ENCODE data around the gene CCHCR1.
"Not testable (repeated sequence)": the region's sequence is repeated elsewhere in the genome, so short reads cannot be mapped to it uniquely, and the experiment has no call there.

Gene CCHCR1

DNA sequence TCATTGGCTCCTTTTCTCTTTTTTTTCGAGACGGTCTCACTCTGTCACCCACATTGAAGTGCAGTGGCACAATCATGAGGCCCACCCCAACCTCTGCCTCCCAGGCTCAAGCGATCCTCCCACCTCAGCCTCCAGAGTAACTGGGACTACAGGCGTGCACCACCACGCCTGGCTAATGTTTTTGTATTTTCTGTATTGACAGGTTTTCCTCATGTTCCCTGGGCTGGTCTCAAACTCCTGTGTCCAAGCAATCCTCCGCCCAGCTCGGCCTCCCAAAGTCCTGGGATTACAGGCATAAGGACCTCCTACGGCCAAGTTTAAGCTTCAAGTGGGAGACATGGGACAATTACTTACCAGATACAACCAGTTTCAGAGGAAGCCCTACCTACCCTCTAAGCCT lies 22.3 kb upstream of the CCHCR1 start:
- no peak for DNase-seq

DNA sequence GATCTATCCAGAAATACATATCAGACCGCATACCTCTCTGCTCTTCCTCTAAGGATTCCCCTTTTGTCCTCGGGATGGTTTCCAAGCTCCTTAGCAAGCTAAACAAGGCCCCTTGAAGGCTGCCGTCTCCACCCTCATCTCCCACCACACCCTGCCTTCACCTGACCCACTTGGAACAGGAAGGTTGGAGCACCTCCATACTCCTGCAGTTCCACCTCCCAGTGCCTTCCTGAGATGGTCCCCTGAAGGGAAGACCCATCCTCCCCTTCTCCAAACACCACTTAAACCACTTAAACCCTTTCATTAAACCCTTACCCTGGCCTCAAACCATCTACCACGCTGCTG lies 21.4 kb upstream of the CCHCR1 start:
- DNase-seq, result no peak

DNA sequence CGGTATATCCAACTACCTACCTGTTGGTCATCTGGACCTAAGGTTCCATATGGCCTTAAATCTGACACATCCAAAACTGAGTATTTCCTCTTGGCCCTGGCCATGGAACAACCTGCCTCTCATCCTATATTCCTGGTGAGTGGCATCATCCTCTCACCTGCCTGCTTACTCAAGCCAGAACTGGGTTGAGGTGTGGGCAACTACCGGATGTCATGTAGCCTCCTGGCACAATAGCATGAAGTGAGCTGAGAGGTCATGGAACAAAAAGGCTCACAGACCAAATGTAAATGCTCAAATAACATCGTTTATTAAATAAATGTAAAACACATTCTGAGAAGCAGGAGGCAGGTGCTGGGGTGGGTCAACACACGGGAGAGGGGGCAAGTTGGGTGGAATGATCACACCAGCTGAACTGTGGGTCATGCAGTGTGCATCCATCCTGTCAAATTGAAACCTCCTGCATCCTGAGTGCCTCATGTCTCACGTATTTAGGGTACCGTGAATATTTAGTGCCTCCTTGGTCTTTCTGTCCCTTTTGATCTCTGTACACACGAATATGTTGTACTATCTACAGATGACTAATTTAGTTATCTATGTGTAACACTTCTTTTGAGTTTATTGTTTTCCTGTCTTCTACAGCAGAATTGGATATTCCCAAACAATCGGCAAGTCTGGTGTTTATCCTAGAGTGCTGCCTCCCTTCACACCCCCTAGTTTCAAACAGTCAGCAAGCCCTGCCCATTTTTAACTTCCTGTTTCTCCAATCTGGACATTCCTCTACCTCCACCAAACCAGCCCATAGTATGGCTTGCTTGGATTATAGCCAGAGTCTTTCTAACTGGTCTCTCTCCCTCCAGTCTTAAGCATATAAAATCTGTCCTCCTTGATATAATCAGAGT lies 20.8 kb upstream of the CCHCR1 start:
- no peak for DNase-seq

DNA sequence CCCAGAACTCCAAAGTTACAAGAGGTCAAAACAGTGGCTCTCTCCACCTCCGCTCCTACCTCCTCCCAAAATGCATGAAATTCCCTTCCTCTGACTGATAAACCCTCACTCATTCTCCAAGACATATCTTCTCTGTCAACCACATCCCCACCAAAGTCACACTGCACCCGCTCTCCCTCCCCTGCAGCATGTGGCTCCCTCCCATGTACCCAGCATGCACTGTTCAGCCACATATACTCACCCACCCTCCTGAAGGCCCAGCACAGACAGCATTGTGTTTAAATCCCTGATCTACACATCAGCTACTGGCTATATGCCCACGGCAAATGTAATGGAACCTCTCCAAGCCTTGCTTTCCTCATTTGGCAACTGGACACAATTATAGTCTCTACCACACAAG lies 18.4 kb upstream of the CCHCR1 start:
- no peak for DNase-seq

DNA sequence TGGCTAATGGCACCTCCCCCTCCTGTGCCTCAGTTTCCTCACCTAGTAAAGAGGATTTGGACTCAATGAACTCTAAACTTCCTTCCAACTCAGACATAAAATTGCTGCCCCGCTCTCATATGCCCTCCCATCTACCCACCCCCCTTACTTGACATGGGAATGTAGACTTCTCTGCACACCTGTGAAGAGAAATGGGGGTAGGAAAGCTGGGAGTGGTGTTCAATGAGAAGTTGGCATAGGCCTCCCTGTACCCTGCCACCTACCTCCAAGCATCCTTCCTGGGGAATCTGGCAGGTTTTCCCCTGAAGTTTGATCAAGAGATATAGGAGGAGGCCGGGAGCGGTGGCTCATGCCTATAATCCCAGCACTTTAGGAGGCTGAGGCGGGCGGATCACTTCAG lies 16.8 kb upstream of the CCHCR1 start:
- no peak for DNase-seq

DNA sequence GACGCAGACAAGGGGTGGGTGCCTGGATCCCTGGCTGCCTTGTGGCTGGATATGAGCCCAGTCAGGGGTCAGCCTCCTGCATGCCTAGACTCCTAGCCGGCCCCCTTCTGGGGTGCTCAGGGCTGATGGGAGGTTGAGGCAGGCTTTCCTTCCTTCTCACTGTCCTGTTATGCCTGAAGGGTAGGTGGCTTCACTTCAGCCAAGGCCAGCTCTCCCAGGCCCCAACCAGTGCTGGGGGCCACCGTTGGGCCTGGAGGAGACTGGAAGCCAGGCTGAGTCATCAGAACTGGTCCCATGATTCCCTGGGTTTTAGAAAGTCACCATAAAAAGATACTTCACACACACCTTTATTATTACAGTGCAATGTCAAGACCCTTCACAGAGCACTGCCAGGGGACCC lies 15.8 kb upstream of the CCHCR1 start:
- no peak for DNase-seq

DNA sequence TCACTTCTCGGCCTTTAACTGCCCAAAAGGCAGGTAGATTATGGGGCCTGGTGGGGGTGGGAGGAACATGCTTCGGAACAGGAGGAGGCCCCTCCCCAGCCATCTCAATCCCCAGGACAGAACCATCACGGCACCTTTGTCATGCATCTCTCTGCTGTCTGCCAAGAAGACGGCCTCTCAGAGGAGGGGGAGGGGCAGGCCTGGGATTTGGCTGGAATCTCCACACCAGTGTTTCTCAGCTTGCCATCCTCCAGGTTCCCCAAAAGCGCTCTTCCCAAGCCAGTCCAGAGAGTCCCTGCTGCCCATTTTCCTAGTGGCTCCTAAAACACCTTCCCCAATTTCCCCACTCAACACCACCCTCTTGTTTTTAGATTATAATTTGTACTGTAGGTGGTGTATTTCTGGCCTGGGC lies 15.4 kb upstream of the CCHCR1 start:
- DNase-seq, result no peak

DNA sequence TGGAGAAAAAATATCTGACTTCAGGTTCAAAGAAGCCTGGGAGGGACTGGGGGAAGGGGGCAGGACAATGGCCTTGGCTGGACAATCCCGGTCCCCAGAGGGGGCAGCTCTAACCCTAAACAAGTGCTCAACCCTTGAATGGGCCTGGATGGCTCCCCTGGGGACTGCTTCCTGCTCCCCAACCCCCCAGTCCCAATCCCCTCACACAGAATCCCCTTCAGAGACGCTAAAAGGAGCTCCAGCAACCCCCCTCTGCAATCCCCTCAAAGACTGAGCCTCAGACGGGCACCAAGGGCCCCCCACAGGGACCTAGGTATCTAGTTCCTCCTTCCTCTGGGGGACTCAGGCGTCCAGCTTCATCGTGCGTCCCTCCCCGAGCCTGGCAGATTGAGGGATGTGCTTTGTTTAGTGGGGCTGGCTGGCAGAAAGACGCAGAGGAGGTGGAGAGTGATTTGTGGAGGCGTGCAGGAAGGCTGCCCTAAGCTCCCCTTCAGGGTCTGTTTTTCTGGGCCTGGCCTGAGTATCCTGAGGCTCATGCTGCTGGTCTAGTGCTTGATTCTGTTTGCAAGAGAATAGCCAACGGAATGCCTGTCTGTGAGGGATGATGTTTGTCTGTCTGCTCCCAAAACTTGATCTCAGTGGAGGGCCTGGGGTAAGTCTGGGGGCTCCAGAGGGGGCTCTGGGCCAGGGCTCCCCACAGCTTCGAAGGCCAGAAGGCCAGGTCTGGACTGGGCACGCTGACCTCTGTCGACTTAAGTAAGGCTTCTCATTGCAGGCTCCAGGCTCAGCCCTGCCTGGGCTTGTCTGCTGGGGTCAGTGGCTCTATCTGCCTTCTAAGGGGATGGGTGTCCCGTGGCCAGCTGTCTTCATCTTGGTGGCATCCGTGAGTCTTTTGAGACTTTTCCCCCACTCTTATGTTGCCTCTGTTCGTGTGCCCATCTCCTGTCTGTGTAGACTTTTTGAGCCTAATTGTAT lies 14.6 kb upstream of the CCHCR1 start:
- no peak for DNase-seq

DNA sequence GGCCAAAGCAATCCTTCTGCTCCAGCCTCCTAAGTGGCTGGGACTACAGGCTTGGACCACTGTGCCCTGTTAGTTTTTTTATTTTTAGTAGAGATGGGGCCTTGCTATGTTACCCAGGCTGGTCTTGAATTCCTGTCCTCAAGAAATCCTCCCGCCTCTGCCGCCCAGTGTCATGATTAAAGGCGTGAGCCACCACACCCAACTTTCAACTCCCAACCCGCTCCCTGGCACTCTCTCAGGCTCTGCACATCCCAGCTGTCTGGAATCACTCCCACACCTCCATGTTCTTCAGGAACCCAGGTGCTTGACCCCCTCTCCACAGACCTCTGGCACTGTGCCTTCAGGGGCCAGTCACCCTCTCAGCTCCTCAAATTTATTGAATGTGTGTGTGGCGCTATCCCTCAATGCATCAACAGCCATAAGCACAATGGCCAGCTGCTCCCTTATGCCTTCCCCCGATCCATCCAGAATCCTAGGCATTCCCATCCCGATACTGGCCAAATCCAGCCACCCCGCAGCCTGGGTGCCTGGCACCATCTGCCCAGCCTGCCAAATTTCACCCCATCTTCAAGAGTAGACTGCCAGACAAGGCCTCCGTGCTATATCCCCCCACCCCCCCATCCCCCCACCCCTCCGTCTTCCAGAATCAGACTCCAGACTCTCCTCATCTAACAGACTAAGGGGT lies 13.5 kb upstream of the CCHCR1 start:
- no peak for DNase-seq

DNA sequence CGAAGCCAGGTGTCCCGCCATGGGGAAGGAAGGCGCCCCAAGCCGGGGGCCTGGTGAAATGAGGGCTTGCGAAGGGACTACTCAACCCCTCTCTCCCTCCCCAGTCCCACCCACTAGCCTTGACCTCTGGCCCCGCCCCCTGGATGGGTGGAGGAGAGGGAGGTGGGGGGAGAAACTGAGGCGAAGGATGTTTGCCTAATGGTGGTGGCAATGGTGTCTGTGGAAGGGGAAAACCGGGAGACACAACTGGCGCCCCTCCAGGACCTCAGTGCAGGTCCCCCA lies 12.9 kb upstream of the CCHCR1 start, which contains the start of gene POU5F1:
Gene POU5F1, minus strand, starts transcription at position 83 of the 282 bp plus-strand sequence. Its CDS starts 62 bp downstream, at position 21.
- no peak for DNase-seq

DNA sequence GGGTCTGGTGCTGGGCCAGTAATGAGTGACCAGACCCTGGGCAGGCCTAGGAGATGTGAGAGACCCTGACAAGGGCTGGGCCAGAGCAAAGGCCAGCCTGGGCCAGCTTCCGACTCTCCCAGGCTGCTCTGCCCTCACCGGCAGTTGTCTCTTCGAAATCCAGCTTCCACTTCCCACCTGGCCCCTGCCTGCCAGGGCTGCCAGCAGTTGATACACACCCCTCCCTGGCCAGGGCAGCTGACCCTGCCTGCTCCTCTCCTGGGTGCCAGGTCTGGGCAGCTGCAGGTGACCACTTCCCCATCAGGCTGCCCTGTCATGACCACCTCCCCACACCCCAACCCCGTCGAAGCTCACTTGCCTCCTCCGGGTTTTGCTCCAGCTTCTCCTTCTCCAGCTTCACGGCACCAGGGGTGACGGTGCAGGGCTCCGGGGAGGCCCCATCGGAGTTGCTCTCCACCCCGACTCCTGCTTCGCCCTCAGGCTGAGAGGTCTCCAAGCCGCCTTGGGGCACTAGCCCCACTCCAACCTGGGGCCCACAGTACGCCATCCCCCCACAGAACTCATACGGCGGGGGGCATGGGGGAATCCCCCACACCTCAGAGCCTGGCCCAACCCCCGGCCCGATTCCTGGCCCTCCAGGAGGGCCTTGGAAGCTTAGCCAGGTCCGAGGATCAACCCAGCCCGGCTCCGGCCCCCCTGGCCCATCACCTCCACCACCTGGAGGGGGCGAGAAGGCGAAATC lies 12.4 kb upstream of the CCHCR1 start:
- not testable (repeated sequence) for DNase-seq

DNA sequence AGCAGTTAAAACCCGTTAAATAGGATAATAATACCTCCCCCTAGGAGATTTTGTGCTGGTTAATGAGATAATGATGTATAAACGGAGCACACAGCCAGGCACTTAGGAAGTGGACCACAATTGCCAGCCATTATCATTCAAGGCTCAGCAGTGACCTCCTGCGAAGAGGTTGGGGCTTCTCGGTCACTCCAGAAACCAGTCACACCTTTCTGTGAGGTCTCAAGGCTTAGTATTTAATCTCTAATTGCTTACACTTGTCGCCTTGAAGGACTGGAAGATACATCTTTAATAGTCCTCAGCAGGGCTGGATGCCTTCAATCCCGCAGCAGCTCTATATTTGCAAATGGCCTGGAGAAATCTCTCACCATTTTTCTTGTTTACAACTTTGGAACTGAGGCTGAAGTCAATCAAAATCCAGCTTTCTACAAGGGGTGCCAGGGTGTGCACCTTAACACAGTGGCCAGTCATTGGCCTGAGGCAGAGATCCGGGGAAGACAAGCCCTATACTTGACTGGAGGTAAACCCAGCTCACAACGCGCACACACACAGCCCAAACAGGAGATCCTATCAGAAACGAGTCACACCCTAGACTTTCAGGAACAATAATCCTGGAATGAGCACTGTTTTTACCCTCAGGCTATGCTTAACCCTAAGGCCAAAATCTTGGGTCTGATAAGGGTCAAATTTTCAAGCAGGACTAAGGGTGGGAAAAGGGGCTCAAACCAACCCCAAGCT lies 11.7 kb upstream of the CCHCR1 start:
- no peak for DNase-seq

DNA sequence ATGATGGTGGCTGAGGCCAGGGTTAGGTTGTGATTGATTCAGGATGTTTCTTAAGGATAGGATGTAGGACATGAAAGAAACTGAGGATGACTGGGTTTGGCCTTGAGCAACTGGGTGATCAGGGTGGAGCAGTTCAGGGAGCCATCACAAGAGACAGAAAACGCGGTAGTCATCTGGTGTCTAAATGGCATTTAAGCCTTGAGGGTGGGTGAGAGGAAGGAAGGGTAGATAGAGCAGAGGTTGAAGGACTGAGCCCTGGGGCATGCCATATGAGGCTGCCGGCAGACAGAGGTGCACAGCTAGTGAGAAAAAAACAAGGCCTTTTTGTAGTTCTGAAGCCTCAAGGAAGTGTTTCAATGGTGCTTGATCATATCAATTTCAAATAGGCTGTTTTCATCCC lies 11.0 kb upstream of the CCHCR1 start:
- no peak for DNase-seq

DNA sequence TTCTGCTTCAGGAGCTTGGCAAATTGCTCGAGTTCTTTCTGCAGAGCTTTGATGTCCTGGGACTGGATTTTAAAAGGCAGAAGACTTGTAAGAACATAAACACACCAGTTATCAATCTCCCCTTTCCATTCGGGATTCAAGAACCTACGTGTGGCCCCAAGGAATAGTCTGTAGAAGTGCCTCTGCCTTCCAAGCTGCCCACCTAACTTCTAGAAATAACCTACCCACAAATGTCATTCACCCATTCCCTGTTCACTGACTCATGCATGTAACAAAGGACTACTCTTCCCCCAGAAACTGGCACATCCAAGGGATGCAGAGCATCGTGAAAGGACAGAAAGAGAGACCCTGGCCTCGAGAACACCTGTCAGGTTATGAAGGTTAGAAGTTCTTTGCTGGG lies 8.4 kb upstream of the CCHCR1 start:
- DNase-seq, result no peak

DNA sequence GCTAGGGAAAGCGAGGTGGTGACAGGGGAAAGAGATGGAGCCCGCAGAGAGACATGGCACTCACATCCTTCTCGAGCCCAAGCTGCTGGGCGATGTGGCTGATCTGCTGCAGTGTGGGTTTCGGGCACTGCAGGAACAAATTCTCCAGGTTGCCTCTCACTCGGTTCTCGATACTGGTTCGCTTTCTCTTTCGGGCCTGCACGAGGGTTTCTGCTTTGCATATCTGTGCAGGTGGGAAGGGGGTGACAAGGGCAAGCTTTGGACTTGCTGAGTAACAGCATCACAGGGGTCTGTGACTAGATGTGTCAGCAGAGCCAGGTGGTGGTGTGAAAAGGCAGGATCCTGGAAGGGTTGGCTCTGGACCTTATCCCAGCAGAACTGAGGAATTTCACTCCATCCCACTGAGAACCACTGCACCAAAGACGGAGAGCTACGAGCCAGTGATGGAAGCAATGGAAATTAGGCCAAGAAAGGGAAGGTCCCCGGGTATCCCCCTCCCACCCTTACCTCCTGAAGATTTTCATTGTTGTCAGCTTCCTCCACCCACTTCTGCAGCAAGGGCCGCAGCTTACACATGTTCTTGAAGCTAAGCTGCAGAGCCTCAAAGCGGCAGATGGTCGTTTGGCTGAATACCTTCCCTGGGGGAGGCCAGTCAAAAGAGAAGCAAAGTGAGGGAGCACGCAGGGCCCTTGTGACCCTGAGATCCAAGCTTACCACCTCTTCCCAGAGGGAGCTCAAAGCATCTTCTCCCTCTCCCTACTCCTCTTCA lies 7.6 kb upstream of the CCHCR1 start:
- not testable (repeated sequence) for DNase-seq

DNA sequence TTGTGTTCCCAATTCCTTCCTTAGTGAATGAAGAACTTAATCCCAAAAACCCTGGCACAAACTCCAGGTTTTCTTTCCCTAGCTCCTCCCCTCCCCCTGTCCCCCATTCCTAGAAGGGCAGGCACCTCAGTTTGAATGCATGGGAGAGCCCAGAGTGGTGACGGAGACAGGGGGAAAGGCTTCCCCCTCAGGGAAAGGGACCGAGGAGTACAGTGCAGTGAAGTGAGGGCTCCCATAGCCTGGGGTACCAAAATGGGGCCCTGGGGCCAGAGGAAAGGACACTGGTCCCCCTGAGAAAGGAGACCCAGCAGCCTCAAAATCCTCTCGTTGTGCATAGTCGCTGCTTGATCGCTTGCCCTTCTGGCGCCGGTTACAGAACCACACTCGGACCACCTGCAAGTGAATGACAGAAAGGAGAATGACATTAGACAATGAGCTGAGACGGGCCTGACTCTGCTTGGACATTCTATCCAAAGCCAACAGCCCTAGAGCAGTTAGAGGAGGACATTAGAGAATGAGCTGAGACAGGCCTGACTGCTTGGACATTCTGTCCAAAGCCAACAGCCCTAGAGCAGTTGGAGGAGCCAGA lies 7.0 kb upstream of the CCHCR1 start:
- not testable (repeated sequence) for DNase-seq

DNA sequence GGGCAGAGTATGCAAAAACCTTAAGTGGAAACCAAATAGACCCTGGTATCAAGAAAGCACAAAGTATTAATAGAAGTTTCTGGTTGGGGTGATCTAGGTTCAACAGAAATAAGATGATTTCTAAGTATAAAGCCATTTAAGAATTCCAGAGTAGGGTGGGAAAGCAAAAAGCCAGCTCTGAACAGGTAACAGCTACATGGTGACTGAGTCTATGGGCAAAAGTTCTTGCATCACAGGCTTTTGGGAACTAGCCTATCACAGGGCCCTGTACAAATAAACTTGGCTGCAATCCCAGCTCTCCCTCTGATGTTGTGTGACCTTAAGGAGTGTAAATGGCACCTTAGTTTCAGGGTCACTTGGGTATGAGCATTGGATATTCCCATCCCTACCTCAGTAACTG lies 6.3 kb upstream of the CCHCR1 start:
- no peak for DNase-seq

DNA sequence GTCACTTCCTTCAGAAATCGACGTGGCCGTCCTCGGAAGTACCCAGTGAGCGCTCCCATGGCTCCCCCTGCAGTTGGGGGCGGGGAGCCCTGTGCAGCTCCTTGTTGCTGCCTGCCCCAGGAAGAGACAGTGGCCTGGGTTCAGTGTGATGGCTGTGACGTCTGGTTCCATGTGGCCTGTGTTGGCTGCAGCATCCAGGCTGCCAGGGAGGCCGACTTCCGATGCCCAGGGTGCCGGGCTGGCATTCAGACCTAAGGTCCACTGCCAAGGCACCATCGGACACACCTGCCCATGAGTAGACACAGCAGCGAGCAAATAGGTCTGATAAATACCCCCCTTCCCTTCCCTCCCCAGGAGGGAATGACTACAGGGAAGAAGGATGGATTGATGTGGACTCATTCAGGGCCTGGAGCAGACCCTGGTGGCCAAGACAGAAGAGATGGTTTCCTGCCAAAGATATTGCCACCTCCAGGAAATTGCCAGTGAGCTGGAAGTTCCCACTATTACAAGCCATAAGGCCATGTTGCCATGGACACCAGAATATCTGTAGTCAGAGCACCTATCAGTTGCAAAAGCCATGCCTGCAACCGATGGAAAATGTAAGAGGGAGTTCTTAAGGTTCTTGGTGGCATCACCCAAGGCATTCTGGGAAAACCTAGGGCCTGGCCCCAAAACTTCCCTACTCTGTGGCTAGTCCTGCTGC lies 5.0 kb upstream of the CCHCR1 start:
- no peak for DNase-seq

DNA sequence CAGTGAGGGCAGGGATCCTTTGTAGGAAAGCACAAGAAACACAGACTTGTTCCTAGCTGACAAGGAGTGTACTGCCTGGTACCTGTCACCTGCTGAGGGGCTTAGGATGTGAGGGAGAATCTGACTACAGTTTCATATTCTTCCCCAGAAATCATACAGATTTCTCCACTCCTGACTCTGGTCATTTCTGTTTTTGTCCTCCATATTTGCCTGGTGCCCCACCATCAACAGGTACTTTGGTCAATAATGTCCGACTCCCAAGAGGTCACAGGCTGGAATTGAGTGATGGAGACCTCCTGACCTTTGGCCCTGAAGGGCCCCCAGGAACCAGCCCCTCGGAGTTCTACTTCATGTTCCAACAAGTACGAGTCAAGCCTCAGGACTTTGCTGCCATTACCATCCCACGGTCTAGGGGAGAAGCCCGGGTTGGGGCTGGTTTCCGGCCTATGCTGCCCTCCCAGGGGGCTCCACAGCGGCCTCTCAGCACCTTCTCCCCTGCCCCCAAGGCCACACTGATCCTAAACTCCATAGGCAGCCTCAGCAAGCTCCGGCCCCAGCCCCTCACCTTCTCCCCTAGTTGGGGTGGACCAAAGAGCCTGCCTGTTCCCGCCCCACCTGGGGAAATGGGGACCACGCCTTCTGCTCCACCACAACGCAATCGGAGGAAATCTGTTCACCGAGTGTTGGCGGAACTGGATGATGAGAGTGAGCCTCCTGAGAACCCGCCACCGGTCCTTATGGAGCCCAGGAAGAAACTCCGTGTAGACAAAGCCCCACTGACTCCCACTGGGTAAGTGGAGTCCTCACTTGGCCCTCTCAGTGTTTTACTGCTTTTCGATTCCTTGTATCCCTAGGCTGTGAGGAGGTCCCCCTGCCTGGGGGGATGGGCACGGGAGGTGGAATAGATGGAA lies 3.9 kb upstream of the CCHCR1 start:
- no peak for DNase-seq
